Right atrium auricular region (tissue), 2 donors: ENCODE measurements around the gene ZNF582. TPM values are rescaled to one million over a fixed set of nuclear protein-coding genes. Genes with fewer than 3 reads are reported as not detected.

Source experiments
- DNase-seq: peaks from one replicate; pipeline ENCODE4 v3.0.0-alpha.2; 2019; ENCODE audit warnings: low spot score
- H3K27ac ChIP-seq, 2 donors: fragments of 200-600 bp; sonication (generic); 1 replicate in 1 of 2; 2 replicates in 1 of 2; pipeline ENCODE4 v1.5.1; 2016 to 2019
- H3K27me3 ChIP-seq, 2 donors: fragments of 200-600 bp; sonication (generic); one replicate each; pipeline versions ENCODE4 v1.5.1 to v1.6.0; 2017 to 2019
- H3K36me3 ChIP-seq: fragments of 200-600 bp; sonication (generic); one replicate; pipeline ENCODE4 v1.5.1; 2016
- H3K4me1 ChIP-seq, 2 donors: fragments of 200-600 bp; sonication (generic); one replicate each; pipeline versions ENCODE4 v1.5.1 to v1.6.0; 2017 to 2019
- H3K4me3 ChIP-seq, 2 donors: fragments of 200-600 bp; sonication (generic); 1 replicate in 1 of 2; 2 replicates in 1 of 2; pipeline ENCODE4 v1.5.1; 2017 to 2019; ENCODE audit warnings: mild to moderate bottlenecking in 1 of 2, moderate library complexity in 1 of 2
- H3K9me3 ChIP-seq, 2 donors: fragments of 200-600 bp; sonication (generic); one replicate each; pipeline ENCODE4 v1.5.1; 2019
- CTCF ChIP-seq, 2 donors: fragments of 200-600 bp; sonication (generic); IDR thresholded peaks; one replicate each; pipeline ENCODE4 v1.5.1; 2019; ENCODE audit warnings: antibody characterized with exemption in 2 of 2
- total RNA-seq, 2 donors: library from RNA; depleted of rRNA; stranded (reverse); fragments of >200 nt; gene quantifications; one replicate each; pipeline ENCODE4 v1.1.0, GENCODE V29; 2016

Gene ZNF582
- 1 to 10 TPM; 3.9 to 6.2 TPM for total RNA-seq

- Histone ChIP-seq H3K4me1 (peaks cover 0 to 15% of the 10 kb centered on the region in 2 donors), H3K27ac (peak within 1 kb of the TSS; percentile 87 to 96), H3K27me3 (no peaks in the 10 kb centered on the region), H3K4me3 (peak within 1 kb of the TSS; percentile 63 to 74), H3K9me3 (no peaks in the 10 kb centered on the region), H3K36me3 (peaks cover 14% of the 10 kb centered on the region)
- peak; percentile 85 to 91 for TF ChIP-seq CTCF (IDR thresholded peaks at IDR 0.05)
- DNase-seq, result peak; percentile 95
Observed at GRCh38 chr19:56393119-56394012, at the start of gene ZNF582. ZNF582 (minus strand) TSS chr19:56393534; CDS start chr19:56391752, 1,782 bp downstream.

DNA sequence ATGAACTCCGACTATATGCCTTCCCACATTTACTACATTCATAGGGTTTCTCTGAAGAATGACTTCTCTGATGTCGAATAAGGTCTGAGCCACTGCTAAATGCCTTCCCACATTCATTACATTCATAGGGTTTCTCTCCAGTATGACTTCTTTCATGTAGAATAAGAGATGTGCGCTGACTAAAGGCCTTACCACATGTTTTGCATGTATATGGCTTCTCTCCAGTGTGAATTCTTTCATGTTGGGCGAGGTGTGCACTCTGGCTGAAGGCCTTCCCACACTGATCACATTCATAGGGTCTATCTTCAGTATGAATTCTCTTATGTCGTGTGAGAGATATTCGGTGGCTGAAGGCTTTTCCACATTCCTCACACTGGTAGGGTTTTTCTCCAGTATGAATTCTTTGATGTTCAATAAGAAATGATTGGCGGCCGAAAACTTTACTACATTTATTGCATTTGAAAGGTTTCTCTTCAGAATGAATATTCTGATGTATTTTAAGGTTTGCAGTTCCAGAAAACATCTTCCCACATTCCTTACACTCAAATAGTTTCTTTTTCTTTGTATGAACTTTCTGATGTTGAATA is 48.0 kb upstream of the ZNF582 start:
- Histone ChIP-seq H3K36me3 (peaks cover 28% of the 10 kb centered on the region), H3K4me3 (no peak overlapping the region), H3K27ac (no peak overlapping the region), H3K4me1 (no peaks in the 10 kb centered on the region), H3K9me3 (peaks cover 30 to 87% of the 10 kb centered on the region in 2 donors), H3K27me3 (no peaks in the 10 kb centered on the region)
- DNase-seq, result no peak
- TF ChIP-seq CTCF (IDR thresholded peaks at IDR 0.05), result no peak

DNA sequence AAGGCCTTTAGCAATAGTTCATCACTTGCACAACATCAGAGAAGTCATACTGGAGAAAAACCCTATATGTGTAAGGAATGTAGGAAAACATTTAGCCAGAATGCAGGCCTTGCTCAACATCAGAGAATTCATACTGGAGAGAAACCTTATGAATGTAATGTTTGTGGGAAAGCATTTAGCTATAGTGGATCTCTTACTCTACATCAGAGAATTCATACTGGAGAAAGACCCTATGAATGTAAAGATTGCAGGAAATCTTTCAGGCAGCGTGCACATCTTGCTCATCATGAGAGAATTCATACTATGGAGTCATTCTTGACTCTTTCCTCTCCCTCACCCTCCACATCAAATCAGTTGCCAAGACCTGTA is 30.6 kb upstream of the ZNF582 start:
- no peak overlapping the region for H3K4me3 ChIP-seq
- TF ChIP-seq CTCF (IDR thresholded peaks at IDR 0.05), result no peak
- no peaks in the 10 kb centered on the region for H3K27me3 ChIP-seq
- H3K36me3 ChIP-seq, result peaks cover 45% of the 10 kb centered on the region
- H3K27ac ChIP-seq, result no peak overlapping the region
- no peak for DNase-seq
- peaks cover 94 to 100% of the 10 kb centered on the region in 2 donors for H3K9me3 ChIP-seq
- no peaks in the 10 kb centered on the region for H3K4me1 ChIP-seq

GRCh38 chr19:56423276-56423984 is 30.1 kb upstream of the ZNF582 start:
- TF ChIP-seq CTCF (IDR thresholded peaks at IDR 0.05), result no peak
- Histone ChIP-seq H3K27ac (no peak overlapping the region), H3K9me3 (peaks cover 89 to 100% of the 10 kb centered on the region in 2 donors), H3K4me1 (no peaks in the 10 kb centered on the region), H3K27me3 (no peaks in the 10 kb centered on the region), H3K4me3 (no peak overlapping the region), H3K36me3 (peaks cover 48% of the 10 kb centered on the region)
- no peak for DNase-seq

DNA sequence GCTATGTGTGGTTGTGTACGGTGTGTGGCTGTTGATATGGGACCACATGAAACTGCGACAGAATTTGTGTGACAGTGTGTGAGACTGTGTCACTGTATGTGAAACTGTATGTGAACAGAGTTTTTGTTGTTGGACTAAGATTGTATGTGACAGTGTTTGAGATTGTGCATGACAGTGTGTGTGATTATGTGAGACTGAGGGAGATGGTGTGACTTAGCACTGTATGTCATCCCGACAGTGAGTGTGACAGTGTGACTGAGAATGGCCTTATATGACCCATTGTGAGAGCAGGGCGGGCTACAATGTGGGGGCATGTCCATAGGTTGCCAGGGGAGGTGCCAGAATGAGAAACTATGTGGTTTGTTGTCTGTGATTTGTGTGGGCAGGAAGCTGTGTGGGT is 11.7 kb upstream of the ZNF582 start:
- peaks cover 0 to 17% of the 10 kb centered on the region in 2 donors for H3K4me1 ChIP-seq
- no peak for TF ChIP-seq CTCF (IDR thresholded peaks at IDR 0.05)
- no peaks in the 10 kb centered on the region for H3K27me3 ChIP-seq
- DNase-seq, result no peak
- peaks cover 34% of the 10 kb centered on the region for H3K36me3 ChIP-seq
- H3K27ac ChIP-seq, result no peak overlapping the region
- peaks cover 0 to 45% of the 10 kb centered on the region in 2 donors for H3K9me3 ChIP-seq
- H3K4me3 ChIP-seq, result peak overlapping the region in 1 of 2 donors; percentile 79
